ENCODE measurements around the gene RPH3AL. TPM values are rescaled to one million over a fixed set of nuclear protein-coding genes. Genes with fewer than 3 reads are reported as not detected.
"Not testable (repeated sequence)": the region's sequence is repeated elsewhere in the genome, so short reads cannot be mapped to it uniquely, and the experiment has no call there.

The RPH3AL gene
- total and polyA plus RNA-seq, 2 donors from 2014 or later: 18.1 to 55.9 TPM

DNA sequence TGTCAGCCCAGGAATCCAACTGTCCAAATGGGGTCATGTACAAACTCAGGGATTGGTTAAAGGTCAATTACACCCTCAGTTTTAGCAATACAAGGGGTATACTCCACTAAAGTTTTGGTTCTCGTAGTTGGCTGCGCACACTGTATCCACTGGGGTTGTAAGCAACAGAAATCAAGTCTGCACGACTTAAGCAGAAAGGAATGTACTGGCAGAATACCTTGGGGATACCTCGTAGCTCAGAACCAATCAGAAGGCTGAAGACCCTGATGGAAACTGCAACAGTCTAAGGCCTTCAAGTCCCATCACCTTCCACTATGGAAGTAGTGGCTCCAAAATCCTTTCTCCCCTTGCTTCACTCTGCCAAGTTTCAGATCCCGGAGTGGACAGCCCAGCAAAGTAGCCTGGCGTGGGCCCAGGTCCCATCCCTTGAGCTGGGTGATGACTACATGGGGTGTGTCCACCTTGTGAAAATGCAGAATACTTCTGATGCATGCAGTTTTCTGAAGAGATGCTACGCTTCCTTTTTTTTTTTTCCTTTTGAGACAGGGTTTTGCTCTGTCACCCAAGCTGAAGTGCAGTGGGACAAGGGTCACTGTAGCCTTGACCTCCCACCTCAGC, 21.1 kb upstream of the RPH3AL start:
- intact Hi-C loops (cut with DNase I): no loop called here
- Histone ChIP-seq H3K27me3 (ENCODE audit: control insufficient read depth, insufficient read depth, low read length) (no peaks in the 10 kb centered on the region), H3K4me3 (ENCODE audit: low read length in 3 of 3) (no peak overlapping the region), H3K27ac (ENCODE audit: low read depth in 2 of 2, low read length in 2 of 2) (no peak overlapping the region), H3K36me3 (ENCODE audit: control insufficient read depth in 2 of 3, insufficient read depth in 3 of 3, low read length in 3 of 3) (no peaks in the 10 kb centered on the region), H3K4me1 (ENCODE audit: control insufficient read depth in 2 of 3, insufficient read depth in 2 of 3, low read depth in 1 of 3, low read length in 3 of 3) (peaks cover 0 to 2% (median 0%) of the 10 kb centered on the region in 3 donors), H3K9ac (ENCODE audit: low read length in 3 of 3) (no peak overlapping the region), H3K9me3 (ENCODE audit: control insufficient read depth in 2 of 3, insufficient read depth in 1 of 3, low read length in 3 of 3) (no peaks in the 10 kb centered on the region)
- FAIRE-seq: no peak
- no peak for DNase-seq
- TF ChIP-seq, protein P1, sequence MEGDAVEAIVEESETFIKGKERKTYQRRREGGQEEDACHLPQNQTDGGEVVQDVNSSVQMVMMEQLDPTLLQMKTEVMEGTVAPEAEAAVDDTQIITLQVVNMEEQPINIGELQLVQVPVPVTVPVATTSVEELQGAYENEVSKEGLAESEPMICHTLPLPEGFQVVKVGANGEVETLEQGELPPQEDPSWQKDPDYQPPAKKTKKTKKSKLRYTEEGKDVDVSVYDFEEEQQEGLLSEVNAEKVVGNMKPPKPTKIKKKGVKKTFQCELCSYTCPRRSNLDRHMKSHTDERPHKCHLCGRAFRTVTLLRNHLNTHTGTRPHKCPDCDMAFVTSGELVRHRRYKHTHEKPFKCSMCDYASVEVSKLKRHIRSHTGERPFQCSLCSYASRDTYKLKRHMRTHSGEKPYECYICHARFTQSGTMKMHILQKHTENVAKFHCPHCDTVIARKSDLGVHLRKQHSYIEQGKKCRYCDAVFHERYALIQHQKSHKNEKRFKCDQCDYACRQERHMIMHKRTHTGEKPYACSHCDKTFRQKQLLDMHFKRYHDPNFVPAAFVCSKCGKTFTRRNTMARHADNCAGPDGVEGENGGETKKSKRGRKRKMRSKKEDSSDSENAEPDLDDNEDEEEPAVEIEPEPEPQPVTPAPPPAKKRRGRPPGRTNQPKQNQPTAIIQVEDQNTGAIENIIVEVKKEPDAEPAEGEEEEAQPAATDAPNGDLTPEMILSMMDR (IDR thresholded peaks at IDR 0.05; ENCODE audit: borderline replicate concordance, extremely low read depth, insufficient read depth): no peak

DNA sequence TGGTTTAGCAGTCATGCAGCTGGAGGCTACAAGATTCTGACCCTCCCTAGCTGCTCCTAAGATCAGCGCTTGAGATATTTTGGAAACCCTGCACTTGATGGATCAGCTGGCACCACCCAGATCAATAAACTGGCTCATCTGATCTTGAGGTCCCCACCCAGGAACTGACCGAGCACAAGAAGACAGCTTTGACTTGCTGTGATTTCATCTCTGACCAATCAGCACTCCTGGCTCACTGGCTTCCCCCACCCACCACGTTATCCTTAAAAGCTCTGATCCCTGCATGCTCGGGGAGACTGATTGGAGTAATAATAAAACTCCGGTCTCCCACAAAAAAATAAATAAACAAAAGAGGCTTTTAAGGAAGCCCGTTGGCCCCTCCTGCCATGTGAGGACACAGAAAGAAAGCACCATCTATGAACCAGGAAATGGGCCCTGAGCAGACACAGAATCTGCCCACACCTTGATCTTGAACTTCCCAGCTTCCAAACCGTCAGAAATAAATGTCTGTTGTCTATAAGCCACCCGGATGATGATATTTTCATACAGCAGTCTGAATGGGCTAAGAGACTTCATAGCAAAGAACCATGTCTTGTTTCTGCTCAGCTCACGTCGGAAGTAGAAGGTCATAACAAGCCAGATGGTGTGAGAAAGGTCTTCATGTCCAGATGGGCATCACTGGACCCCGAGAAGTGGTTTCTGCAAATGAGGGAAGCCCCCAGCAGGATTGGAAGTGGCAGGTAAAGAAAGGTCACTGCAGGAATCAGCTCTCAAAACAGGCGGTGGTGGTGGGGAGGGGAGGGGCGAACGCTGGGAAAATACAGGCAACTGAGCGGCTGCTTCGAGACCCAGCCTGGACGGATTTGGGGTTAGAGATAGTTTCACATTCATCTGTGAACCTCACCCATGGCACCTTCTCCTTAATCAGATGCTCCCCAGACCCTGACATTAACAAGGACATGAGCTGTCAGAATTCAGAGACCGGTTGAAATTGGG, 19.8 kb upstream of the RPH3AL start:
- Histone ChIP-seq H3K9ac (ENCODE audit: low read length in 3 of 3) (no peak overlapping the region), H3K27me3 (ENCODE audit: control insufficient read depth, insufficient read depth, low read length) (no peaks in the 10 kb centered on the region), H3K4me3 (ENCODE audit: low read length in 3 of 3) (no peak overlapping the region), H3K9me3 (ENCODE audit: control insufficient read depth in 2 of 3, insufficient read depth in 1 of 3, low read length in 3 of 3) (peaks cover 0 to 12% (median 0%) of the 10 kb centered on the region in 3 donors), H3K4me1 (ENCODE audit: control insufficient read depth in 2 of 3, insufficient read depth in 2 of 3, low read depth in 1 of 3, low read length in 3 of 3) (peaks cover 0 to 2% (median 0%) of the 10 kb centered on the region in 3 donors), H3K36me3 (ENCODE audit: control insufficient read depth in 2 of 3, insufficient read depth in 3 of 3, low read length in 3 of 3) (no peaks in the 10 kb centered on the region), H3K27ac (ENCODE audit: low read depth in 2 of 2, low read length in 2 of 2) (peak overlapping the region in 1 of 2 donors; percentile 20)
- FAIRE-seq: no peak
- TF ChIP-seq, protein P1 (IDR thresholded peaks at IDR 0.05; ENCODE audit: borderline replicate concordance, extremely low read depth, insufficient read depth): no peak
- intact Hi-C loops (cut with DNase I): no loop called here
- no peak for DNase-seq

DNA sequence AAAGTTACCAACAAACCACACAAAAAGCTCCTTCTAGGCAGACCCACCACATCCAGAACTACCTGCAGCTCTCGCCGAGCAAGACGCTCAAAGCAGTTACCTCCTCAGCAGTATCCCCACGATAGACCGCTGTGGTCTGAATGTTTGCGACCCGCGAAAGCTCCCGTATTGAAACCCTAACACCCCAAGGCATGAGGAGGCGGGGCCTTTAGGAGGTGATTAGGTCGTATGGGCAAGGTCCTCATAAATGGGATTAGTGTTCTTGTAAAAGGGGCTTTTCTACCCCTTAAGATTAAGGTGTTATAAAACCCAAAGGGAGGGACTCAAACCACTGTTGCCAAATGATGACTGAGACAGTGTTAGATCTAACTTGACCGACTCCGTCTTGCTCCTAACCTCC, 19.0 kb upstream of the RPH3AL start:
- Histone ChIP-seq H3K9me3 (ENCODE audit: control insufficient read depth in 2 of 3, insufficient read depth in 1 of 3, low read length in 3 of 3) (peaks cover 0 to 12% (median 0%) of the 10 kb centered on the region in 3 donors), H3K4me3 (ENCODE audit: low read length in 3 of 3) (no peak overlapping the region), H3K4me1 (ENCODE audit: control insufficient read depth in 2 of 3, insufficient read depth in 2 of 3, low read depth in 1 of 3, low read length in 3 of 3) (peaks cover 0 to 2% (median 0%) of the 10 kb centered on the region in 3 donors), H3K27me3 (ENCODE audit: control insufficient read depth, insufficient read depth, low read length) (no peaks in the 10 kb centered on the region), H3K27ac (ENCODE audit: low read depth in 2 of 2, low read length in 2 of 2) (no peak overlapping the region), H3K36me3 (ENCODE audit: control insufficient read depth in 2 of 3, insufficient read depth in 3 of 3, low read length in 3 of 3) (no peaks in the 10 kb centered on the region), H3K9ac (ENCODE audit: low read length in 3 of 3) (no peak overlapping the region)
- DNase-seq (no peak), FAIRE-seq (no peak)
- TF ChIP-seq, protein P1 (IDR thresholded peaks at IDR 0.05; ENCODE audit: borderline replicate concordance, extremely low read depth, insufficient read depth): no peak
- intact Hi-C loops (cut with DNase I): no loop called here

DNA sequence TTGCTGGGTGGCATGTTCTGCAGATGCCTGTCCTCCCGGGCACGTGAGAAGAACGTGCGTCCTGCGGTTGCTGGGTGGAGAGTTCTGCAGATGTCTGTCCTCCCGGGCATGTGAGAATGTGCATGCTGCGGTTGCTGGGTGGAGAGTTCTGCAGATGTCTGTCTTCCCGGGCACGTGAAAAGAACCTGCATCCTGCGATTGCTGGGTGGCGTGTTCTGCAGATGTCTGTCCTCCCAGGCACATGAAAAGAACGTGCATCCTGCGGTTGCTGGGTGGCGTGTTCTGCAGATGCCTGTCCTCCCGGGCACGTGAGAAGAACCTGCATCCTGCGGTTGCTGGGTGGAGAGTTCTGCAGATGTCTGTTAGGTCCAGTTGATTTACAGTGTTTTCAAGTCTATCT, 15.0 kb upstream of the RPH3AL start:
- H3K4me3 ChIP-seq (ENCODE audit: low read length in 3 of 3); intact Hi-C loops (cut with DNase I); H3K27me3 ChIP-seq (ENCODE audit: control insufficient read depth, insufficient read depth, low read length); H3K36me3 ChIP-seq (ENCODE audit: control insufficient read depth in 2 of 3, insufficient read depth in 3 of 3, low read length in 3 of 3); H3K9ac ChIP-seq (ENCODE audit: low read length in 3 of 3); H3K27ac ChIP-seq (ENCODE audit: low read depth in 2 of 2, low read length in 2 of 2); FAIRE-seq; H3K4me1 ChIP-seq (ENCODE audit: control insufficient read depth in 2 of 3, insufficient read depth in 2 of 3, low read depth in 1 of 3, low read length in 3 of 3): not testable (repeated sequence)
- DNase-seq: peak in 1 of 5 donors; percentile 14
- H3K9me3 ChIP-seq (ENCODE audit: control insufficient read depth in 2 of 3, insufficient read depth in 1 of 3, low read length in 3 of 3): peaks cover 0 to 12% (median 0%) of the 10 kb centered on the region in 3 donors

DNA sequence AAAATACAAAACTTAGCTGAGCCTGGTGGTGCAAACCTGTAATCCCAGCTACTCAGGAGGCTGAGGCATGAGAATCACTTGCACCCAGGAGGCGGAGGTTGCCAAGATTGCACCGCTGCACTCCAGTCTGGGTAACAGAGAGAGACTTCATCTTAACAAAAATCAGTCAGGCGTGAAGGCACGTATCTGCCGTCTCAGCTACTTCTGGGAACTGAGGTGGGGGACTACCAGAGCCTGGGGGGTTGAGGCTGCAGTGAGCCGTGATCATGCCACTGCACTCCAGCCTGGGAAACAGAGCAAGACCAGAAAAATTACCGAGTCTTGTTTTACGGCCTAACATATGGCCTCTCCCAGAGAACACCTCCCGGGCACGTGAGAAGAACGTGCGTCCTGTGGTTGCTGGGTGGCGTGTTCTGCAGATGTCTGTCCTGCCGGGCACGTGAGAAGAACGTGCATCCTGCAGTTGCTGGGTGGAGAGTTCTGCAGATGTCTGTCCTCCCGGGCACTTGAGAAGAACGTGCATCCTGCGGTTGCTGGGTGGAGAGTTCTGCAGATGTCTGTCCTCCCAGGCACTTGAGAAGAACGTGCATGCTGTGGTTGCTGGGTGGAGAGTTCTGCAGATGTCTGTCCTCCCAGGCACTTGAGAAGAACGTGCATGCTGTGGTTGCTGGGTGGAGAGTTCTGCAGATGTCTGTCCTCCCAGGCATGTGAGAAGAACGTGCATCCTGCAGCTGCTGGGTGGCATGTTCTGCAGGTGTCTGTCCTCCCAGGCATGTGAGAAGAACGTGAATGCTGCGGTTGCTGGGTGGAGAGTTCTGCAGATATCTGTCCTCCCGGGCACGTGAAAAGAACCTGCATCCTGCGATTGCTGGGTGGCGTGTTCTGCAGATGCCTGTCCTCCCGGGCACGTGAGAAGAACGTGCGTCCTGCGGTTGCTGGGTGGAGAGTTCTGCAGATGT, 14.3 kb upstream of the RPH3AL start:
- H3K27me3 ChIP-seq (ENCODE audit: control insufficient read depth, insufficient read depth, low read length); intact Hi-C loops (cut with DNase I); H3K9ac ChIP-seq (ENCODE audit: low read length in 3 of 3); H3K36me3 ChIP-seq (ENCODE audit: control insufficient read depth in 2 of 3, insufficient read depth in 3 of 3, low read length in 3 of 3); FAIRE-seq; H3K4me1 ChIP-seq (ENCODE audit: control insufficient read depth in 2 of 3, insufficient read depth in 2 of 3, low read depth in 1 of 3, low read length in 3 of 3); H3K4me3 ChIP-seq (ENCODE audit: low read length in 3 of 3); H3K27ac ChIP-seq (ENCODE audit: low read depth in 2 of 2, low read length in 2 of 2): not testable (repeated sequence)
- peaks cover 0 to 12% (median 0%) of the 10 kb centered on the region in 3 donors for H3K9me3 ChIP-seq (ENCODE audit: control insufficient read depth in 2 of 3, insufficient read depth in 1 of 3, low read length in 3 of 3)
- peak in 3 of 5 donors; percentile 14 to 57 (median 56) for DNase-seq
